Transverse colon (tissue), 4 donors: Measurements from ENCODE around the gene KRT84.

Experiments used
- POLR2AphosphoS5 ChIP-seq, 3 donors: sonication (generic); formaldehyde crosslinking; IDR thresholded peaks; one replicate each; pipeline ENCODE4 v1.6.1; 2016; ENCODE audit warnings: antibody characterized with exemption in 3 of 3
- TF ChIP-seq, protein P1 (sequence below), 5 experiments: fragments of 200-600 bp in 3 of 5; fragments of 450-650 bp in 2 of 5; sonication (generic) in 3 of 5; IDR thresholded peaks; 1 replicate in 2 of 5; 2 replicates in 3 of 5; pipeline ENCODE4 v1.5.1; 2016 to 2017; ENCODE audit warnings: antibody characterized with exemption in 5 of 5, inconsistent platforms in 3 of 5, mild to moderate bottlenecking in 2 of 5, moderate library complexity in 1 of 5

DNA sequence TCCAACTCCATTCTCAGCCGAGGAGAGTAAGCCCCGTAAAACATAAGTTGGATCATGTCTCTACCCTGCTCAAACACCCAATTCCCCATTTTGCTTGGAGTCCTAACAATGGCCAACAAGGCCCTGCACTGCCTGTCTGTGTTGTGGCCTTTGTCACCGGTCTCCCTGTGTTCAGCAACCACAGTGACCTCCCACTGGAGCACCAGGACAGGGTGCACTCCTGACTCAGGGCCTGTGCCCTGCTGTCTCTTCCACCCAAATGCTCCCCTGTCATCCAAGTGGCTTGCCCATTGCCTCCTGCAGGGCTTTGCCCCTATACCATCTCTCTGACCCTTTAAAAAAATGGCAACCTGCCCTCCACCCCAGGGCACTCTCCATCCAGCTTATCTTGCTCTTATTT lies 13.7 kb downstream of the KRT84 start:
- TF ChIP-seq, protein P1, sequence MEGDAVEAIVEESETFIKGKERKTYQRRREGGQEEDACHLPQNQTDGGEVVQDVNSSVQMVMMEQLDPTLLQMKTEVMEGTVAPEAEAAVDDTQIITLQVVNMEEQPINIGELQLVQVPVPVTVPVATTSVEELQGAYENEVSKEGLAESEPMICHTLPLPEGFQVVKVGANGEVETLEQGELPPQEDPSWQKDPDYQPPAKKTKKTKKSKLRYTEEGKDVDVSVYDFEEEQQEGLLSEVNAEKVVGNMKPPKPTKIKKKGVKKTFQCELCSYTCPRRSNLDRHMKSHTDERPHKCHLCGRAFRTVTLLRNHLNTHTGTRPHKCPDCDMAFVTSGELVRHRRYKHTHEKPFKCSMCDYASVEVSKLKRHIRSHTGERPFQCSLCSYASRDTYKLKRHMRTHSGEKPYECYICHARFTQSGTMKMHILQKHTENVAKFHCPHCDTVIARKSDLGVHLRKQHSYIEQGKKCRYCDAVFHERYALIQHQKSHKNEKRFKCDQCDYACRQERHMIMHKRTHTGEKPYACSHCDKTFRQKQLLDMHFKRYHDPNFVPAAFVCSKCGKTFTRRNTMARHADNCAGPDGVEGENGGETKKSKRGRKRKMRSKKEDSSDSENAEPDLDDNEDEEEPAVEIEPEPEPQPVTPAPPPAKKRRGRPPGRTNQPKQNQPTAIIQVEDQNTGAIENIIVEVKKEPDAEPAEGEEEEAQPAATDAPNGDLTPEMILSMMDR (IDR thresholded peaks at IDR 0.05) = no peak
- no peak for TF ChIP-seq POLR2AphosphoS5 (IDR thresholded peaks at IDR 0.05)
